Measurements from ENCODE around the gene HS3ST4. TPM values are rescaled to one million over a fixed set of nuclear protein-coding genes. Genes with fewer than 3 reads are reported as not detected.
"Not testable (repeated sequence)": the region's sequence is repeated elsewhere in the genome, so short reads cannot be mapped to it uniquely, and the experiment has no call there.

Gene HS3ST4
- polyA plus RNA-seq, 4 donors: 0.30 to 0.64 (median 0.44) TPM

GRCh38 chr16:25966172-25967097 lies 274.7 kb downstream of the HS3ST4 start:
- no peak for DNase-seq (ENCODE audit: low read depth in 4 of 4, low spot score in 2 of 4)

GRCh38 chr16:25977121-25977520 lies 285.4 kb downstream of the HS3ST4 start:
- no peak for DNase-seq (ENCODE audit: low read depth in 4 of 4, low spot score in 2 of 4)

GRCh38 chr16:25978218-25978617 lies 286.5 kb downstream of the HS3ST4 start:
- DNase-seq (ENCODE audit: low read depth in 4 of 4, low spot score in 2 of 4): no peak

GRCh38 chr16:25988084-25988483 lies 296.3 kb downstream of the HS3ST4 start:
- peak in 3 of 4 donors; percentile 11 to 13 (median 12) for DNase-seq (ENCODE audit: low read depth in 4 of 4, low spot score in 2 of 4)

GRCh38 chr16:25988882-25989281 lies 297.1 kb downstream of the HS3ST4 start:
- DNase-seq (ENCODE audit: low read depth in 4 of 4, low spot score in 2 of 4): no peak

GRCh38 chr16:25996052-25996451 lies 304.3 kb downstream of the HS3ST4 start:
- DNase-seq (ENCODE audit: low read depth in 4 of 4, low spot score in 2 of 4): no peak

- no peak for DNase-seq (ENCODE audit: low read depth in 4 of 4, low spot score in 2 of 4)
Measured at GRCh38 chr16:26005336-26005735, 313.6 kb downstream of the HS3ST4 start.

- DNase-seq (ENCODE audit: low read depth in 4 of 4, low spot score in 2 of 4): no peak
Measured at GRCh38 chr16:26012376-26012775, 320.6 kb downstream of the HS3ST4 start.

- DNase-seq (ENCODE audit: low read depth in 4 of 4, low spot score in 2 of 4): no peak
Measured at GRCh38 chr16:26015776-26016175, 324.0 kb downstream of the HS3ST4 start.

- no peak for DNase-seq (ENCODE audit: low read depth in 4 of 4, low spot score in 2 of 4)
Measured at GRCh38 chr16:26016989-26017388, 325.2 kb downstream of the HS3ST4 start.

GRCh38 chr16:26019381-26020242 lies 327.9 kb downstream of the HS3ST4 start:
- DNase-seq (ENCODE audit: low read depth in 4 of 4, low spot score in 2 of 4): no peak

- no peak for DNase-seq (ENCODE audit: low read depth in 4 of 4, low spot score in 2 of 4)
Measured at GRCh38 chr16:26026709-26027450, 335.1 kb downstream of the HS3ST4 start.

GRCh38 chr16:26031286-26031685 lies 339.5 kb downstream of the HS3ST4 start:
- no peak for DNase-seq (ENCODE audit: low read depth in 4 of 4, low spot score in 2 of 4)

GRCh38 chr16:26032661-26033060 lies 340.9 kb downstream of the HS3ST4 start:
- not testable (repeated sequence) for DNase-seq (ENCODE audit: low read depth in 4 of 4, low spot score in 2 of 4)

GRCh38 chr16:26041952-26042668 lies 350.4 kb downstream of the HS3ST4 start:
- DNase-seq (ENCODE audit: low read depth in 4 of 4, low spot score in 2 of 4): no peak

- DNase-seq (ENCODE audit: low read depth in 4 of 4, low spot score in 2 of 4): no peak
Measured at GRCh38 chr16:26050472-26050871, 358.7 kb downstream of the HS3ST4 start.

GRCh38 chr16:26051063-26051462 lies 359.3 kb downstream of the HS3ST4 start:
- no peak for DNase-seq (ENCODE audit: low read depth in 4 of 4, low spot score in 2 of 4)

GRCh38 chr16:26053889-26054288 lies 362.1 kb downstream of the HS3ST4 start:
- no peak for DNase-seq (ENCODE audit: low read depth in 4 of 4, low spot score in 2 of 4)

- no peak for DNase-seq (ENCODE audit: low read depth in 4 of 4, low spot score in 2 of 4)
Measured at GRCh38 chr16:26058326-26058725, 366.6 kb downstream of the HS3ST4 start.

All from left renal cortex interstitium (tissue), 4 donors.